Measurements from ENCODE around the gene DBH.

DNA sequence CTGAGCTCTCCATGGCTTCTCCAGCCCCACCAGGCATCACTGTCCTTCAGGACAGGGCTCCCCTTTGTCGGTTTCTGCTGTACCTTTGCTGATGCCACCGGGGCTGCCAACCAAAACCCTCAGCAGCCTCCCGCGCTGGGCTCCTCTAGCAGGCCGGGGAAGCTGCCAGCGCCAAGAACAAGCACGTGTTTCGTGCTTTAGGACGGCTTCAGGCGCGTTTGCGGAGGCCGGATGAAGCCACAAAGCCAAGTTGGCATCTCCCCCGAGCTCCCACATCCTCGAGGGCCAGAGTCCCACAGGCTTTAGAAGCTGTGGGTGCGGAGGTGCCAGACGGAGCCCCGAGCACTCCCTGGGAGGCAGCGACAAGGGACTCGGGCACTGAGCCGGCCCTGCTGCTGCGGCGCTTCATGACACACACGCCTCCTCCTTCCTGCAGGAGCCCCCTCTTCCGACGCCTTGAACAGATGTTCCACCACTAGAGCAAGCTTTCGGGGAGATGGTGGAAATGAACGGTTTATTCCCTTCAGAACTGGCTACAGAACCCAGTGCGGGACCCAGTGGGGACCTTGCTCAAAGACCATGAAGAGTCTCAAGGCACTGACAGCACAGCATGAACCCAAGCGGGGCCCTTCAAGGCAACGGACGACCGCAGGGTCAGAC is 65.3 kb downstream of the DBH start:
- TF ChIP-seq POLR2A (IDR thresholded peaks at IDR 0.05) (no peak), CTCF (IDR thresholded peaks at IDR 0.05) (no peak)
